ENCODE results near the gene SPTBN1.

Gene SPTBN1

GRCh38 chr2:54434711-54435110 is 21.4 kb upstream of the SPTBN1 start:
- DNase-seq, result no peak

- no peak for DNase-seq
Measured at GRCh38 chr2:54435325-54436226, 20.6 kb upstream of the SPTBN1 start.

GRCh38 chr2:54437588-54437987 is 18.5 kb upstream of the SPTBN1 start:
- DNase-seq, result no peak

GRCh38 chr2:54438271-54438670 is 17.9 kb upstream of the SPTBN1 start:
- DNase-seq, result no peak

- DNase-seq, result no peak
Measured at GRCh38 chr2:54439582-54439981, 16.5 kb upstream of the SPTBN1 start.

GRCh38 chr2:54440050-54440449 is 16.1 kb upstream of the SPTBN1 start:
- no peak for DNase-seq

GRCh38 chr2:54444503-54444902 is 11.6 kb upstream of the SPTBN1 start:
- DNase-seq, result no peak

- no peak for DNase-seq
Measured at GRCh38 chr2:54446122-54446521, 10.0 kb upstream of the SPTBN1 start.

GRCh38 chr2:54446625-54447024 is 9.5 kb upstream of the SPTBN1 start:
- no peak for DNase-seq

GRCh38 chr2:54454548-54455130 is 1.5 kb upstream of the SPTBN1 start:
- no peak for DNase-seq

- DNase-seq, result no peak
Measured at GRCh38 chr2:54455131-54455562, 980 bp upstream of the SPTBN1 start.

- no peak for DNase-seq
Measured at GRCh38 chr2:54456362-54456611, 160 bp downstream of the SPTBN1 start.

- DNase-seq, result peak in 1 of 5 donors; percentile 5
Measured at GRCh38 chr2:54456612-54457322, 640 bp downstream of the SPTBN1 start.

- no peak for DNase-seq
Measured at GRCh38 chr2:54457323-54458023, 1.3 kb downstream of the SPTBN1 start.

- DNase-seq, result no peak
Measured at GRCh38 chr2:54459037-54459441, 2.9 kb downstream of the SPTBN1 start.

GRCh38 chr2:54461261-54461660 is 5.1 kb downstream of the SPTBN1 start:
- no peak for DNase-seq

- no peak for DNase-seq
Measured at GRCh38 chr2:54464341-54464740, 8.2 kb downstream of the SPTBN1 start.

- DNase-seq, result no peak
Measured at GRCh38 chr2:54465143-54465542, 9.0 kb downstream of the SPTBN1 start.

- no peak for DNase-seq
Measured at GRCh38 chr2:54466870-54467269, 10.7 kb downstream of the SPTBN1 start.

- no peak for DNase-seq
Measured at GRCh38 chr2:54468673-54469072, 12.5 kb downstream of the SPTBN1 start.

- DNase-seq, result no peak
Measured at GRCh38 chr2:54469484-54470053, 13.4 kb downstream of the SPTBN1 start.

GRCh38 chr2:54470266-54470938 is 14.3 kb downstream of the SPTBN1 start:
- no peak for DNase-seq
